HCT116 (cell line): ENCODE results near the gene FTO. TPM values are rescaled to one million over a fixed set of nuclear protein-coding genes. Genes with fewer than 3 reads are reported as not detected.

Experiments
- ATAC-seq: fragments of 200-7000 bp; cut with Tn5 transposase; 2 replicates; pipeline ENCODE4 v1.9.1; 2020; ENCODE audit warnings: mild to moderate bottlenecking, moderate library complexity
- BruUV-seq: library from RNA; stranded (reverse); fragments of 400-500 nt; replicated peaks from 2 replicates; lab custom pipeline; 2021; lab: Mats Ljungman, UMichigan
- CTCF ChIA-PET: fragments of 300-600 bp; sonication (Branson Sonifier 250); formaldehyde crosslinking; loops from one replicate; lab custom pipeline; 2021; ENCODE audit warnings: antibody characterized with exemption; lab: Charles Lee
- POLR2A ChIA-PET: fragments of 300-600, 350-600 bp; sonication (Branson Sonifier 250); formaldehyde crosslinking; loops from one replicate; lab custom pipeline; 2021; ENCODE audit warnings: antibody characterized with exemption; lab: Charles Lee
- RAD21 ChIA-PET, 2 experiments: fragments of 300-600 bp; sonication (Branson Sonifier 250); formaldehyde crosslinking; loops; one replicate each; lab custom pipeline; 2023; ENCODE audit warnings: low total read pairs in 2 of 2; ENCODE audit not compliant: uncharacterized antibody in 2 of 2, unreplicated experiment in 2 of 2, low non-redundant PET in 1 of 2; lab: Charles Lee
- DNase-seq: peaks from one replicate; pipeline ENCODE4 v3.0.0-alpha.2; 2010; ENCODE audit warnings: low read depth, low spot score
- H2AFZ ChIP-seq: fragments of 200-600 bp; shearing (Covaris generic), sonication (generic); 2 replicates; pipeline ENCODE4 v1.6.1; 2017; ENCODE audit warnings: low read depth, mixed run types, mixed read lengths, antibody characterized with exemption, low read length; ENCODE audit not compliant: poor library complexity, severe bottlenecking
- H3K27ac ChIP-seq: 2 replicates; pipeline ENCODE4 v1.5.1; 2012; ENCODE audit warnings: low read depth, low read length
- H3K27me3 ChIP-seq: fragments of 200-600 bp; sonication (generic); 2 replicates; pipeline ENCODE4 v1.6.1; 2016; ENCODE audit warnings: mixed run types, low read length, mixed read lengths; ENCODE audit not compliant: insufficient read depth
- H3K36me3 ChIP-seq, 2 experiments: fragments of 200-500 bp in 1 of 2; fragments of 200-600 bp in 1 of 2; sonication (Bioruptor generic) in 1 of 2; sonication (generic) in 1 of 2; 2 replicates each; pipeline versions ENCODE4 v1.5.1 to v1.6.1; 2014 to 2016; ENCODE audit warnings: low read length in 2 of 2, inconsistent platforms in 1 of 2, mixed read lengths in 1 of 2, mixed run types in 1 of 2; ENCODE audit not compliant: insufficient read depth in 2 of 2, control insufficient read depth in 1 of 2
- H3K4me1 ChIP-seq, 2 experiments: fragments of 200-600 bp in 1 of 2; sonication (generic) in 1 of 2; 2 replicates each; pipeline versions ENCODE4 v1.5.1 to v1.6.1; 2012 to 2017; ENCODE audit warnings: low read length in 2 of 2, inconsistent platforms in 1 of 2, mild to moderate bottlenecking in 1 of 2, mixed read lengths in 1 of 2, mixed run types in 1 of 2, moderate library complexity in 1 of 2; ENCODE audit not compliant: insufficient read depth in 2 of 2, control insufficient read depth in 1 of 2
- H3K4me2 ChIP-seq: fragments of 200-600 bp; sonication (generic); 2 replicates; pipeline ENCODE4 v1.6.1; 2017; ENCODE audit warnings: mixed run types, low read length, mixed read lengths
- H3K4me3 ChIP-seq, 2 experiments: fragments of 200-600 bp in 1 of 2; sonication (generic) in 1 of 2; replicated peaks in 1 of 2; 2 replicates each; pipeline ENCODE4 v1.5.1; 2011 to 2016; ENCODE audit warnings: low read length in 2 of 2, control low read depth in 1 of 2, low read depth in 1 of 2, mild to moderate bottlenecking in 1 of 2, mixed read lengths in 1 of 2, mixed run types in 1 of 2
- H3K79me2 ChIP-seq: fragments of 200-600 bp; sonication (generic); 2 replicates; pipeline ENCODE4 v1.6.1; 2017; ENCODE audit warnings: mild to moderate bottlenecking, mixed run types, low read length, moderate library complexity, mixed read lengths; ENCODE audit not compliant: insufficient read depth
- H3K9ac ChIP-seq: fragments of 200-600 bp; sonication (generic); 2 replicates; pipeline ENCODE4 v1.6.1; 2016; ENCODE audit warnings: low read length, mixed read lengths
- H3K9me2 ChIP-seq: fragments of 200-600 bp; sonication (generic), shearing (Covaris generic); 2 replicates; pipeline ENCODE4 v1.6.1; 2017; ENCODE audit warnings: mixed run types, mild to moderate bottlenecking, moderate library complexity; ENCODE audit not compliant: insufficient read depth
- H3K9me3 ChIP-seq, 2 experiments: fragments of 200-500 bp in 1 of 2; fragments of 200-600 bp in 1 of 2; sonication (Bioruptor generic) in 1 of 2; sonication (generic) in 1 of 2; 2 replicates each; pipeline ENCODE4 v1.6.1; 2014 to 2017; ENCODE audit warnings: low read length in 2 of 2, mixed read lengths in 2 of 2, inconsistent platforms in 1 of 2, low read depth in 1 of 2, mild to moderate bottlenecking in 1 of 2, mixed run types in 1 of 2, moderate library complexity in 1 of 2; ENCODE audit not compliant: control insufficient read depth in 1 of 2, insufficient read depth in 1 of 2
- H4K20me1 ChIP-seq: fragments of 200-600 bp; sonication (generic), shearing (Covaris generic); 2 replicates; pipeline ENCODE4 v1.6.1; 2017; ENCODE audit warnings: mixed run types, mild to moderate bottlenecking, moderate library complexity; ENCODE audit not compliant: insufficient read depth
- ATF3 ChIP-seq: IDR thresholded peaks from 2 replicates; pipeline ENCODE4 v1.6.1; 2012
- EGR1 ChIP-seq: IDR thresholded peaks from 2 replicates; pipeline ENCODE4 v1.6.1; 2012; ENCODE audit warnings: low read depth
- EZH2 ChIP-seq: fragments of 200-600 bp; sonication (generic); IDR thresholded peaks from 2 replicates; pipeline ENCODE4 v1.6.1; 2017; ENCODE audit warnings: antibody characterized with exemption, mixed run types
- FOSL1 ChIP-seq: IDR thresholded peaks from 2 replicates; pipeline ENCODE4 v1.6.1; 2012; ENCODE audit warnings: low read depth
- JUND ChIP-seq: IDR thresholded peaks from 2 replicates; pipeline ENCODE4 v1.6.1; 2012
- MAX ChIP-seq: IDR thresholded peaks from 2 replicates; pipeline ENCODE4 v1.6.1; 2012
- POLR2A ChIP-seq: IDR thresholded peaks from 2 replicates; pipeline ENCODE4 v1.7.0; 2011; ENCODE audit warnings: borderline replicate concordance; ENCODE audit not compliant: insufficient read depth, insufficient read length; ENCODE audit errors: extremely low read depth
- REST ChIP-seq: IDR thresholded peaks from 2 replicates; pipeline ENCODE4 v1.6.1; 2012; ENCODE audit warnings: low read depth
- SRF ChIP-seq: IDR thresholded peaks from 2 replicates; pipeline ENCODE4 v1.6.1; 2012; ENCODE audit warnings: low read depth
- TCF7L2 ChIP-seq: IDR thresholded peaks from 2 replicates; pipeline ENCODE4 v1.7.0; 2011; ENCODE audit warnings: borderline replicate concordance, inconsistent platforms; ENCODE audit not compliant: insufficient read depth, insufficient read length; ENCODE audit errors: extremely low read depth
- ZNF274 ChIP-seq: fragments of 200-500 bp; sonication (Bioruptor generic); IDR thresholded peaks from 2 replicates; pipeline ENCODE4 v1.6.1; 2014; ENCODE audit warnings: mild to moderate bottlenecking, low read depth, low read length, inconsistent platforms
- intact Hi-C: fragments of 100-400 bp; cut with micrococcal nuclease; formaldehyde crosslinking; loops from 2 replicates; pipeline ENCODE4 v1.10.0; 2022
- total RNA-seq: library from RNA; stranded (reverse); gene quantifications from one replicate; pipeline ENCODE4 v1.2.1, GENCODE V29; 2021; ENCODE audit not compliant: unreplicated experiment

Gene FTO
- total RNA-seq, 1 experiment from 2014 or later, result 55.2 TPM

- Histone ChIP-seq H3K4me1 (no peaks in the 10 kb centered on the region), H3K9me2 (no peaks in the 10 kb centered on the region), H3K36me3 (no peaks in the 10 kb centered on the region), H3K4me3 (no peak overlapping the region), H3K27ac (no peak overlapping the region), H4K20me1 (no peaks in the 10 kb centered on the region), H3K27me3 (no peaks in the 10 kb centered on the region), H2AFZ (no peak overlapping the region), H3K9me3 (no peaks in the 10 kb centered on the region), H3K9ac (no peak overlapping the region), H3K79me2 (no peaks in the 10 kb centered on the region), H3K4me2 (no peak overlapping the region)
- ATAC-seq (no peak), DNase-seq (no peak)
- ChIA-PET POLR2A (interaction anchor here (0.5 kb wide), 1 partner anchor 283 kb away, joined by 3 read pairs; no protein-coding TSS in a partner anchor), CTCF (no interaction called here), RAD21 (no interaction called here)
- intact Hi-C loops, result no loop called here
- TF ChIP-seq SRF (no peak), REST (no peak), TCF7L2 (no peak), JUND (no peak), POLR2A (no peak), EZH2 (no peak), FOSL1 (no peak)
- BruUV-seq, result no TSS peak
Measured at GRCh38 chr16:54015147-54015546, 311.2 kb downstream of the FTO start.

GRCh38 chr16:54022362-54022761 lies 318.4 kb downstream of the FTO start:
- Histone ChIP-seq H3K4me1 (peaks cover 0 to 12% of the 10 kb centered on the region in 2 experiments; a peak in 2 of 4 replicates), H2AFZ (no peak overlapping the region), H3K27ac (no peak overlapping the region), H4K20me1 (no peaks in the 10 kb centered on the region), H3K4me2 (no peak overlapping the region), H3K36me3 (no peaks in the 10 kb centered on the region), H3K27me3 (no peaks in the 10 kb centered on the region), H3K9ac (no peak overlapping the region), H3K9me3 (no peaks in the 10 kb centered on the region), H3K4me3 (no peak overlapping the region), H3K79me2 (no peaks in the 10 kb centered on the region), H3K9me2 (no peaks in the 10 kb centered on the region)
- POLR2A ChIA-PET, result no interaction called here
- RAD21 ChIA-PET, result no interaction called here
- ATAC-seq (no peak), DNase-seq (no peak)
- BruUV-seq, result no TSS peak
- CTCF ChIA-PET, result no interaction called here
- TF ChIP-seq MAX (no peak), EGR1 (no peak), ATF3 (no peak), ZNF274 (no peak)
- intact Hi-C loops, result no loop called here
